ENCODE data around the gene ARPC4. TPM values are rescaled to one million over a fixed set of nuclear protein-coding genes. Genes with fewer than 3 reads are reported as not detected.
"Not testable (repeated sequence)": the region's sequence is repeated elsewhere in the genome, so short reads cannot be mapped to it uniquely, and the experiment has no call there.

The ARPC4 gene
- polyA plus RNA-seq, 3 donors from 2014 or later: 378 to 470 (median 428) TPM

- no peak for DNase-seq
- Mint-ChIP-seq H3K4me3 (no peak overlapping the region), H3K27me3 (ENCODE audit: low read depth in 3 of 3) (peaks cover 0 to 2% (median 0%) of the 10 kb centered on the region in 3 donors), H3K36me3 (peaks cover 13 to 36% (median 18%) of the 10 kb centered on the region in 3 donors), H3K9me3 (no peaks in the 10 kb centered on the region), H3K27ac (peak overlapping the region in 3 of 6 donors; percentile 1 to 51 (median 43)), H3K4me1 (peaks cover 0 to 6% of the 10 kb centered on the region in 2 donors)
Measured at GRCh38 chr3:9760779-9761505, 31.9 kb upstream of the ARPC4 start.

GRCh38 chr3:9761919-9762318 lies 31.0 kb upstream of the ARPC4 start:
- H3K27me3 Mint-ChIP-seq (ENCODE audit: low read depth in 3 of 3): peaks cover 0 to 2% (median 0%) of the 10 kb centered on the region in 3 donors
- H3K9me3 Mint-ChIP-seq: no peaks in the 10 kb centered on the region
- H3K27ac Mint-ChIP-seq: peak overlapping the region in 1 of 6 donors; percentile 60
- peaks cover 13 to 27% (median 21%) of the 10 kb centered on the region in 3 donors for H3K36me3 Mint-ChIP-seq
- H3K4me3 Mint-ChIP-seq: no peak overlapping the region
- H3K4me1 Mint-ChIP-seq: peaks cover 4 to 10% of the 10 kb centered on the region in 2 donors
- no peak for DNase-seq

GRCh38 chr3:9762871-9763270 lies 30.0 kb upstream of the ARPC4 start:
- DNase-seq: no peak
- Mint-ChIP-seq H3K4me3 (no peak overlapping the region), H3K9me3 (no peaks in the 10 kb centered on the region), H3K4me1 (peaks cover 13 to 19% of the 10 kb centered on the region in 2 donors), H3K27ac (no peak overlapping the region), H3K27me3 (ENCODE audit: low read depth in 3 of 3) (peaks cover 0 to 2% (median 0%) of the 10 kb centered on the region in 3 donors), H3K36me3 (peaks cover 13 to 24% (median 22%) of the 10 kb centered on the region in 3 donors)

- Mint-ChIP-seq H3K9me3 (no peaks in the 10 kb centered on the region), H3K4me1 (peaks cover 40% of the 10 kb centered on the region in 2 donors)
Measured at GRCh38 chr3:9765865-9766264, 27.0 kb upstream of the ARPC4 start.

DNA sequence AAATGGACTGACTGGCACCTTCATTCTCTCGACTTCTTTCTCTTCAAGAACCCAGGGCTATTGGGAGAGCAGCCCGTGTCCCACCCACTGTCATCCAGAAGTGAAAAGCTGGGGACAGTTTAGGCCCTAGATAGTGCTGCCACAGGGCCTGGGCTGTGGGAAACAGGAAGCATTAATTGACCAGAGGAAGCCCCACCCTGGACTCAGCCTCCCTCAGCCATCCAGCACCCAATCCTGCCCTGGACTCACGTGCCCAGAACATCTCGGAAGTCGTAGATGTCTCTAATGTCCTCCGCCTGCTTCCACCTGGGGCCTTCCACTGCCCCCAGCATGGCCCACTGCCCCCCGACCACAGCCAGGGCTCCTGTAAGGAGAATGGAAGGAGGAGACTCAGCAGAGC lies 25.5 kb upstream of the ARPC4 start:
- Mint-ChIP-seq H3K27me3 (ENCODE audit: low read depth in 3 of 3) (no peaks in the 10 kb centered on the region), H3K4me3 (peak overlapping the region in 4 of 5 donors; percentile 5 to 26 (median 18)), H3K27ac (peak overlapping the region; percentile 31 to 64 (median 53)), H3K36me3 (peaks cover 0 to 12% (median 0%) of the 10 kb centered on the region in 3 donors), H3K9me3 (no peaks in the 10 kb centered on the region), H3K4me1 (peaks cover 41 to 43% of the 10 kb centered on the region in 2 donors)
- DNase-seq: no peak

More at GRCh38 chr3:9765865-9766264, 27.0 kb upstream of the ARPC4 start:
- Mint-ChIP-seq H3K4me3 (no peak overlapping the region), H3K27ac (peak overlapping the region in 1 of 6 donors; percentile 29), H3K27me3 (ENCODE audit: low read depth in 3 of 3) (no peaks in the 10 kb centered on the region), H3K36me3 (peaks cover 0 to 8% (median 3%) of the 10 kb centered on the region in 3 donors)
- DNase-seq: no peak

GRCh38 chr3:9768141-9768775 lies 24.6 kb upstream of the ARPC4 start:
- H3K4me1 Mint-ChIP-seq: peaks cover 41 to 43% of the 10 kb centered on the region in 2 donors
- DNase-seq: no peak
- no peaks in the 10 kb centered on the region for H3K27me3 Mint-ChIP-seq (ENCODE audit: low read depth in 3 of 3)
- H3K4me3 Mint-ChIP-seq: peak overlapping the region in 4 of 5 donors; percentile 23 to 76 (median 52)
- H3K27ac Mint-ChIP-seq: peak overlapping the region in 3 of 6 donors; percentile 35 to 64 (median 51)
- H3K36me3 Mint-ChIP-seq: peaks cover 0 to 15% (median 0%) of the 10 kb centered on the region in 3 donors
- no peaks in the 10 kb centered on the region for H3K9me3 Mint-ChIP-seq

- no peak for DNase-seq
- no peaks in the 10 kb centered on the region for H3K9me3 Mint-ChIP-seq
- H3K36me3 Mint-ChIP-seq: peaks cover 0 to 15% (median 0%) of the 10 kb centered on the region in 3 donors
- H3K4me3 Mint-ChIP-seq: peak overlapping the region; percentile 75 to 85 (median 76)
- peaks cover 41 to 43% of the 10 kb centered on the region in 2 donors for H3K4me1 Mint-ChIP-seq
- peak overlapping the region in 5 of 6 donors; percentile 1 to 81 (median 72) for H3K27ac Mint-ChIP-seq
- H3K27me3 Mint-ChIP-seq (ENCODE audit: low read depth in 3 of 3): no peaks in the 10 kb centered on the region
Measured at GRCh38 chr3:9769012-9769411, 23.9 kb upstream of the ARPC4 start.

- Mint-ChIP-seq H3K4me1 (peaks cover 41 to 43% of the 10 kb centered on the region in 2 donors), H3K9me3 (no peaks in the 10 kb centered on the region), H3K27me3 (ENCODE audit: low read depth in 3 of 3) (no peaks in the 10 kb centered on the region), H3K36me3 (peaks cover 0 to 15% (median 0%) of the 10 kb centered on the region in 3 donors), H3K4me3 (peak within 1 kb of the TSS; percentile 75 to 85 (median 76)), H3K27ac (peak within 1 kb of the TSS in 5 of 6 donors; percentile 1 to 81 (median 72))
- DNase-seq: peak; percentile 56 to 59 (median 56)
Measured at GRCh38 chr3:9769426-9770275, 23.2 kb upstream of the ARPC4 start, which contains the start of gene CAMK1. TSS of gene CAMK1 (minus strand) at chr3:9769947. CDS start at chr3:9767749, 2,198 bp downstream.

DNA sequence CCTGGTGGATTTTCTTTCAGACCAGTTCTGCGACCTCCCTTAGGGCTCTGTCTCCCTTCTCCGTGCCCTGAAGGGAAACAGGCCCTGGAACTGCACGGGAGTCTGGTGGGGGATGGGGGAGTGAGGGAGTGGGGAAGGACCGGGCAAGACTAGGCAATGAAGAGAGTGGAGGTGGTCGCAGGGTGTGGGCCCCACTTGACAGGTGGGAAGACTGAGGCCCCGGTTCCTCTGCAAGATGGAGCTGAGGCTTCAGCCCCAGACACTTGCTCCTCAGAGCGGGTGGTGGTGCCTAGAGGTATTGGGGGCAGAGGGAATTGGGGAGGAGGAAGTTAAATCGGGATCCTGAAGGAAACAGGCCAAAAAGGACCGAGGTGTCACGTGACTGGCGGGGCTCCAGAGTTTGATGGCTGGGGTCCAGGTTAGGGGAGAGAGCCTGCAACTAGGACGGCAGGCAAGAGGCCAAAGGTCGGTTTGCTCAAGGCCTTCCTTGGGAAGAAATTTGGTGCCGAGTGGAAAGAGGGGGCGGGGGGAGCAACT lies 22.5 kb upstream of the ARPC4 start:
- Mint-ChIP-seq H3K9me3 (no peaks in the 10 kb centered on the region), H3K36me3 (peaks cover 0 to 12% (median 0%) of the 10 kb centered on the region in 3 donors), H3K4me1 (peaks cover 41 to 43% of the 10 kb centered on the region in 2 donors), H3K27me3 (ENCODE audit: low read depth in 3 of 3) (no peaks in the 10 kb centered on the region), H3K27ac (peak overlapping the region in 2 of 6 donors; percentile 35 to 45), H3K4me3 (peak overlapping the region; percentile 65 to 77 (median 74))
- DNase-seq: no peak

DNA sequence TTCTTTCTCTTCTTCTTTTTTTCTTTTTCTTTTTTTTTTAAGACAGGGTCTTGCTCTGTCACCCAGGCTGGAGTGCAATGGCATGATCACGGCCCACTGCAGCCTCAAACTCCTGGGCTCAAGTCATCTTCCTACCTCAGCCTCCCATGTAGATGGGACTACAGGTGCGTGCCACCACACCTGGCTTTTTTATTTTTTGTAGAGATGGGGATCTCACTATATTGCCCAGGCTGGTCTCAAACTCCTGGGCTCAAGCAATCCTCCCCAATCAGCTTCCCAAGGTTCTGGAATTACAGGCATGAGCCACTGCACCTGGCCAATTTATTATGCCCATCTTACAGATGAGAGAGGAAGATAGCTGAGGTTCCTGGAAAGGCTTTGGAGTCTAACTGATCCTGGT lies 21.9 kb upstream of the ARPC4 start:
- not testable (repeated sequence) for H3K27ac Mint-ChIP-seq; H3K9me3 Mint-ChIP-seq; DNase-seq; H3K27me3 Mint-ChIP-seq (ENCODE audit: low read depth in 3 of 3)
- Mint-ChIP-seq H3K36me3 (peaks cover 0 to 12% (median 0%) of the 10 kb centered on the region in 3 donors), H3K4me3 (peak overlapping the region; percentile 49 to 74 (median 72)), H3K4me1 (peaks cover 41 to 43% of the 10 kb centered on the region in 2 donors)

DNA sequence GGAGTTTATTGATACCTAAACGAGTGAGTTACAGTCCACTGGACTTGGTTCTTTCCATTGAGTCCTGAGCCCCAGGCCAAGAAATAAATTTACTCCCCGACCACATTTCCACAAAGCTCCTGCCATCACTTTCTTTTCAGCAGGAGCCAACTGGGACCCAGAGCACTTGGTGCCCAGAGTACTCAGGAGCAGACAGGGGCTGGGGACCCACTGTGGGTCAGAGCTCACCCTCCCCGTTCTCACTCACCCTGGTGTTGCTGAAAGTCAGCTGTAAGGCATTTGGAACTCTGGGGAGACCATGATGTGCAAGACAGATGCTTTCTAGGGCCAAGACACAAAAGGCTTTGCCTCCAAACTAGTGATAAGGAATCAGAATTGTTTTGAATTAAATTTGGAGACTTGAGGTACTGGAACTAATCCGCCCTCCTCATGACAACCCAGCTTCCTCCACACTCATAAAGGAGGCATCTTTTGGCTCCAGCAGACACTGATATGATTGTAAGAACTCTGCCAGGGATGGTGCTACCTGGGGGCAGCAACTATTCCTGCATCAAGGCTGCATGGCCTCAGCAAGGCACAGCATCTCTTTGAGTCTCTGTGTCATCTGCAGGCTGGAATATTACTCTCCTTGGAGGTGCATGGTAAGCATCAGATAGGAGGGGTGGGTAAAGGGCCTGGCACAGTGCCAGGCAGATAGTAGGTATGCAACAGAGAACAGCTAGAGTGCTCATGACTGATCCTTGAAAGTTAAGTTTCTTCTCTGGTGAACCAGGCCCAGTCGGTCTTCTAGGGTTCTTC lies 15.8 kb upstream of the ARPC4 start:
- no peak for DNase-seq
- Mint-ChIP-seq H3K4me3 (no peak overlapping the region), H3K27me3 (ENCODE audit: low read depth in 3 of 3) (peaks cover 4 to 9% (median 6%) of the 10 kb centered on the region in 3 donors), H3K4me1 (peaks cover 43 to 53% of the 10 kb centered on the region in 2 donors), H3K9me3 (no peaks in the 10 kb centered on the region), H3K36me3 (peaks cover 0 to 11% (median 4%) of the 10 kb centered on the region in 3 donors), H3K27ac (peak overlapping the region in 2 of 6 donors; percentile 29 to 85)

GRCh38 chr3:9777694-9778021 lies 15.2 kb upstream of the ARPC4 start:
- no peaks in the 10 kb centered on the region for H3K9me3 Mint-ChIP-seq
- peaks cover 4 to 9% (median 6%) of the 10 kb centered on the region in 3 donors for H3K27me3 Mint-ChIP-seq (ENCODE audit: low read depth in 3 of 3)
- no peak overlapping the region for H3K4me3 Mint-ChIP-seq
- no peak for DNase-seq
- H3K27ac Mint-ChIP-seq: no peak overlapping the region
- peaks cover 0 to 9% (median 5%) of the 10 kb centered on the region in 3 donors for H3K36me3 Mint-ChIP-seq
- peaks cover 49 to 59% of the 10 kb centered on the region in 2 donors for H3K4me1 Mint-ChIP-seq

All from immature natural killer cell (primary cell).